K562 (cell line): ENCODE results near the gene LTN1.

Experiments
- CHD2 ChIP-seq: IDR thresholded peaks from 2 replicates; pipeline ENCODE4 v1.6.1; 2011; ENCODE audit warnings: low read depth, low read length
- FOXJ3 ChIP-seq: sonication (generic); formaldehyde crosslinking; IDR thresholded peaks from 2 replicates; pipeline ENCODE4 v1.4.0; 2020; ENCODE audit warnings: mild to moderate bottlenecking, missing genetic modification reagents
- SPI1 ChIP-seq: IDR thresholded peaks from 2 replicates; pipeline ENCODE4 v1.6.1; 2011; ENCODE audit warnings: low read depth, low read length, control low read depth, borderline replicate concordance

- TF ChIP-seq FOXJ3, result no peak
- no peak for TF ChIP-seq CHD2
- no peak for TF ChIP-seq SPI1
Measured at GRCh38 chr21:28908351-28908750, 84.3 kb downstream of the LTN1 start.
